Neural crest cell (in vitro differentiated cells): ENCODE results near the gene ARHGEF2. TPM values are rescaled to one million over a fixed set of nuclear protein-coding genes. Genes with fewer than 3 reads are reported as not detected.
"Not testable (repeated sequence)": the region's sequence is repeated elsewhere in the genome, so short reads cannot be mapped to it uniquely, and the experiment has no call there.

Experiments
- DNase-seq: peaks from one replicate; pipeline ENCODE4 v3.0.0; 2021; ENCODE audit warnings: low read depth, mixed read lengths, low spot score
- H3K27ac Mint-ChIP-seq: one replicate; pipeline ENCODE4 v1.8.0; 2021; ENCODE audit warnings: mild to moderate bottlenecking, mixed read lengths; ENCODE audit not compliant: unreplicated experiment
- H3K27me3 Mint-ChIP-seq: 2 replicates; pipeline ENCODE4 v1.8.0; 2021; ENCODE audit warnings: low read depth, mild to moderate bottlenecking, mixed read lengths
- H3K36me3 Mint-ChIP-seq: 2 replicates; pipeline ENCODE4 v1.8.0; 2021; ENCODE audit warnings: low read depth, mild to moderate bottlenecking, mixed read lengths
- H3K4me1 Mint-ChIP-seq: 2 replicates; pipeline ENCODE4 v1.8.0; 2021; ENCODE audit warnings: mixed read lengths
- H3K4me3 Mint-ChIP-seq: one replicate; pipeline ENCODE4 v1.8.0; 2021; ENCODE audit warnings: mild to moderate bottlenecking, mixed read lengths
- H3K9me3 Mint-ChIP-seq: 2 replicates; pipeline ENCODE4 v1.8.0; 2021; ENCODE audit warnings: mixed read lengths
- CTCF ChIP-seq: fragments of 200-600 bp; sonication (generic); conservative IDR thresholded peaks from 2 replicates; pipeline ENCODE4 v1.5.0; 2021; ENCODE audit warnings: antibody characterized with exemption, mild to moderate bottlenecking
- total RNA-seq: library from RNA; stranded (reverse); gene quantifications from 2 replicates; pipeline ENCODE4 v1.2.1, GENCODE V29; 2021

The ARHGEF2 gene
- total RNA-seq, 1 donor from 2014 or later: 97.6 TPM

- no peaks in the 10 kb centered on the region for H3K9me3 Mint-ChIP-seq
- H3K27ac Mint-ChIP-seq: peak overlapping the region; percentile 75
- no peaks in the 10 kb centered on the region for H3K27me3 Mint-ChIP-seq
- H3K36me3 Mint-ChIP-seq: no peaks in the 10 kb centered on the region
- TF ChIP-seq CTCF: no peak
- DNase-seq: no peak
- peak overlapping the region; percentile 31 for H3K4me3 Mint-ChIP-seq
- H3K4me1 Mint-ChIP-seq: peaks cover 36% of the 10 kb centered on the region
Measured at GRCh38 chr1:155990005-155990739, 11.8 kb upstream of the ARHGEF2 start.

- Mint-ChIP-seq H3K27ac (no peak overlapping the region), H3K9me3 (no peaks in the 10 kb centered on the region), H3K27me3 (no peaks in the 10 kb centered on the region), H3K4me1 (peaks cover 34% of the 10 kb centered on the region), H3K4me3 (peak overlapping the region; percentile 31), H3K36me3 (no peaks in the 10 kb centered on the region)
- peak; percentile 80 for DNase-seq
- TF ChIP-seq CTCF: peak; percentile 94
Measured at GRCh38 chr1:155989242-155990004, 11.1 kb upstream of the ARHGEF2 start.

- DNase-seq, H3K9me3 Mint-ChIP-seq, H3K4me3 Mint-ChIP-seq, H3K27ac Mint-ChIP-seq, H3K36me3 Mint-ChIP-seq, H3K27me3 Mint-ChIP-seq: not testable (repeated sequence)
- H3K4me1 Mint-ChIP-seq: peaks cover 54% of the 10 kb centered on the region
Measured at GRCh38 chr1:155984903-155985645, 6.7 kb upstream of the ARHGEF2 start.

- TF ChIP-seq CTCF: no peak
- H3K36me3 Mint-ChIP-seq: no peaks in the 10 kb centered on the region
- H3K27me3 Mint-ChIP-seq: no peaks in the 10 kb centered on the region
- no peaks in the 10 kb centered on the region for H3K9me3 Mint-ChIP-seq
- H3K4me1 Mint-ChIP-seq: peaks cover 53% of the 10 kb centered on the region
- no peak overlapping the region for H3K4me3 Mint-ChIP-seq
- DNase-seq: no peak
- H3K27ac Mint-ChIP-seq: peak overlapping the region; percentile 62
Measured at GRCh38 chr1:155984341-155984740, 6.0 kb upstream of the ARHGEF2 start.

GRCh38 chr1:155983191-155984024 is 5.1 kb upstream of the ARHGEF2 start:
- Mint-ChIP-seq H3K4me3 (peak overlapping the region; percentile 64), H3K36me3 (no peaks in the 10 kb centered on the region), H3K27ac (peak overlapping the region; percentile 94), H3K4me1 (peaks cover 54% of the 10 kb centered on the region), H3K9me3 (no peaks in the 10 kb centered on the region), H3K27me3 (no peaks in the 10 kb centered on the region)
- TF ChIP-seq CTCF: no peak
- peak; percentile 22 for DNase-seq
